ENCODE results near the gene XPR1.

- TF ChIP-seq CTCF (conservative IDR thresholded peaks at IDR 0.05; ENCODE audit: low read depth, low read length) (no peak), EZH2 (IDR thresholded peaks at IDR 0.05; ENCODE audit: borderline replicate concordance, low read depth, low read length, poor library complexity, severe bottlenecking) (no peak)
Observed at GRCh38 chr1:180633057-180634056, 1.5 kb downstream of the XPR1 start.
